ENCODE results near the gene OR51S1. TPM values are rescaled to one million over a fixed set of nuclear protein-coding genes. Genes with fewer than 3 reads are reported as not detected.
"Not testable (repeated sequence)": the region's sequence is repeated elsewhere in the genome, so short reads cannot be mapped to it uniquely, and the experiment has no call there.

Gene OR51S1
- total RNA-seq, 1 experiment from 2014 or later = not detected

DNA sequence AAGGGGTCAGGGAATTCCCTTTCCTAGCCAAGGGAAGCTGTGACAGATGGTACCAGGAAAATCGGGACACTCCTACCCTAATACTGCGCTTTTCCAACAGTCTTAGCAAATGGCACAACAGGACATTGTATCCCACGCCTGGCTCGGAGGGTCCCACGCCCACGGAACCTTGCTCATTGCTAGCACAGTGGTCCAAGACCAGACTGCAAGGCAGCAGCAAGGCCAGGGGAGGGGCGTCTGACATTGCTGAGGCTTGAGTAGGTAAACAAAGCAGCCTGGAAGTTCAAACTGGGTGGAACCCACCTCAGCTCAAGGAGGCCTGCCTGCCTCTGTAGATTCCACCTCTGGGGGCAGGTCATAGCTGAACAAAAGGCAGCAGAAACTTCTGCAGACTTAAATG is 5.3 kb upstream of the OR51S1 start:
- H3K9me3 ChIP-seq (ENCODE audit: control insufficient read depth in 1 of 2, insufficient read depth in 1 of 2, low read depth in 1 of 2, low read length in 2 of 2); H3K4me2 ChIP-seq (ENCODE audit: low read length); H3K9ac ChIP-seq (ENCODE audit: low read length); H4K20me1 ChIP-seq (ENCODE audit: insufficient read depth); ATAC-seq; intact Hi-C loops (cut with micrococcal nuclease); H3K27me3 ChIP-seq (ENCODE audit: insufficient read depth, low read length); H3K4me1 ChIP-seq (ENCODE audit: control insufficient read depth in 1 of 2, insufficient read depth in 2 of 2, low read length in 2 of 2); H3K9me2 ChIP-seq (ENCODE audit: insufficient read depth); H3K36me3 ChIP-seq (ENCODE audit: control insufficient read depth in 1 of 2, insufficient read depth in 2 of 2, low read length in 2 of 2); CTCF ChIA-PET; H3K79me2 ChIP-seq (ENCODE audit: insufficient read depth, low read length); H3K4me3 ChIP-seq (replicated peaks in 1 of 2; ENCODE audit: low read depth in 1 of 2, low read length in 2 of 2); POLR2A ChIA-PET; H3K27ac ChIP-seq (ENCODE audit: low read depth, low read length); BruUV-seq (replicated peaks); RAD21 ChIA-PET (ENCODE audit: low non-redundant PET in 1 of 2, low total read pairs in 2 of 2, uncharacterized antibody in 2 of 2, unreplicated experiment in 2 of 2); DNase-seq (ENCODE audit: low read depth, low spot score); H2AFZ ChIP-seq (ENCODE audit: low read depth, low read length, poor library complexity, severe bottlenecking): not testable (repeated sequence)

DNA sequence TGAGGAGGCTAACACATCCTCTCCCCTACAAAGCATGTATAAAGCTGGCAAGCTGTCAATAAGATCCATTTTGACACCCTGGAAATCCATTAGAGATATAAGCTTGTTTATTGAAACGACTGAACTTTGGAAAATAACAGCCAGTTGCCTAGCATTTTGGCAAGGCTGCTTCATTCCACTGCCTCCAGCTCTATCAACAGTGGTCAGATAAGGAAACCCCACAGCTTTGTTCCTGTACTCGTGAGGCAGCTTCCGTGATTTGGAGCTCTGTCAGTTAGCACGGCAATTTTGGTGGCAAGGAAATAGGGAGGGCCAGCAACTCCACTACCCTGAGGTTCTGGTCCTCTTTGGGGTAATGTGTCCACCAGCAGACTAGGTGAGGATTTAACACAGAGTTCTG is 2.0 kb upstream of the OR51S1 start:
- ChIA-PET RAD21 (ENCODE audit: low non-redundant PET in 1 of 2, low total read pairs in 2 of 2, uncharacterized antibody in 2 of 2, unreplicated experiment in 2 of 2) (no interaction called here), POLR2A (no interaction called here), CTCF (no interaction called here)
- no peaks in the 10 kb centered on the region for H3K9me2 ChIP-seq (ENCODE audit: insufficient read depth)
- no peaks in the 10 kb centered on the region for H3K36me3 ChIP-seq (ENCODE audit: control insufficient read depth in 1 of 2, insufficient read depth in 2 of 2, low read length in 2 of 2)
- no peak overlapping the region for H3K27ac ChIP-seq (ENCODE audit: low read depth, low read length)
- no peak overlapping the region for H3K9ac ChIP-seq (ENCODE audit: low read length)
- intact Hi-C loops (cut with micrococcal nuclease) = no loop called here
- no peaks in the 10 kb centered on the region for H3K4me1 ChIP-seq (ENCODE audit: control insufficient read depth in 1 of 2, insufficient read depth in 2 of 2, low read length in 2 of 2)
- no peaks in the 10 kb centered on the region for H4K20me1 ChIP-seq (ENCODE audit: insufficient read depth)
- no peak overlapping the region for H3K4me2 ChIP-seq (ENCODE audit: low read length)
- no peak for DNase-seq (ENCODE audit: low read depth, low spot score)
- no peak overlapping the region for H3K4me3 ChIP-seq (replicated peaks in 1 of 2; ENCODE audit: low read depth in 1 of 2, low read length in 2 of 2)
- ATAC-seq = no peak
- no peaks in the 10 kb centered on the region for H3K9me3 ChIP-seq (ENCODE audit: control insufficient read depth in 1 of 2, insufficient read depth in 1 of 2, low read depth in 1 of 2, low read length in 2 of 2)
- TF ChIP-seq SP1 (IDR thresholded peaks at IDR 0.05; ENCODE audit: low read depth) (no peak), SIN3A (IDR thresholded peaks at IDR 0.05; ENCODE audit: low read depth) (no peak), POLR2A (IDR thresholded peaks at IDR 0.05; ENCODE audit: borderline replicate concordance, extremely low read depth, insufficient read depth, insufficient read length) (no peak), TCF7L2 (IDR thresholded peaks at IDR 0.05; ENCODE audit: borderline replicate concordance, extremely low read depth, insufficient read depth, insufficient read length) (no peak), CEBPB (IDR thresholded peaks at IDR 0.05; ENCODE audit: low read depth) (no peak), EGR1 (IDR thresholded peaks at IDR 0.05; ENCODE audit: low read depth) (no peak), EZH2 (IDR thresholded peaks at IDR 0.05) (no peak), ZFX (IDR thresholded peaks at IDR 0.05) (no peak)
- TF ChIP-seq, protein P1, sequence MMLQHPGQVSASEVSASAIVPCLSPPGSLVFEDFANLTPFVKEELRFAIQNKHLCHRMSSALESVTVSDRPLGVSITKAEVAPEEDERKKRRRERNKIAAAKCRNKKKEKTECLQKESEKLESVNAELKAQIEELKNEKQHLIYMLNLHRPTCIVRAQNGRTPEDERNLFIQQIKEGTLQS (IDR thresholded peaks at IDR 0.05) = no peak
- no TSS peak for BruUV-seq (replicated peaks)
- no peaks in the 10 kb centered on the region for H3K79me2 ChIP-seq (ENCODE audit: insufficient read depth, low read length)
- H2AFZ ChIP-seq (ENCODE audit: low read depth, low read length, poor library complexity, severe bottlenecking) = no peak overlapping the region
- peaks cover 5% of the 10 kb centered on the region for H3K27me3 ChIP-seq (ENCODE audit: insufficient read depth, low read length)
